C4-2B (cell line): ENCODE measurements around the gene NLRP12.
A peak's percentile ranks its signal among the peaks of the same experiment; 100 is the strongest.

Experiments
- H3K27ac ChIP-seq: fragments of 450-650 bp; 2 replicates; pipeline ENCODE4 v1.5.1; 2017
- ZFX ChIP-seq: fragments of 450-650 bp; IDR thresholded peaks from 2 replicates; pipeline ENCODE4 v1.6.1; 2017
- TF ChIP-seq, protein P1 (sequence below): fragments of 450-650 bp; conservative IDR thresholded peaks from 2 replicates; pipeline ENCODE4 v1.5.1; 2017; ENCODE audit warnings: mild to moderate bottlenecking

Gene NLRP12, protein sequence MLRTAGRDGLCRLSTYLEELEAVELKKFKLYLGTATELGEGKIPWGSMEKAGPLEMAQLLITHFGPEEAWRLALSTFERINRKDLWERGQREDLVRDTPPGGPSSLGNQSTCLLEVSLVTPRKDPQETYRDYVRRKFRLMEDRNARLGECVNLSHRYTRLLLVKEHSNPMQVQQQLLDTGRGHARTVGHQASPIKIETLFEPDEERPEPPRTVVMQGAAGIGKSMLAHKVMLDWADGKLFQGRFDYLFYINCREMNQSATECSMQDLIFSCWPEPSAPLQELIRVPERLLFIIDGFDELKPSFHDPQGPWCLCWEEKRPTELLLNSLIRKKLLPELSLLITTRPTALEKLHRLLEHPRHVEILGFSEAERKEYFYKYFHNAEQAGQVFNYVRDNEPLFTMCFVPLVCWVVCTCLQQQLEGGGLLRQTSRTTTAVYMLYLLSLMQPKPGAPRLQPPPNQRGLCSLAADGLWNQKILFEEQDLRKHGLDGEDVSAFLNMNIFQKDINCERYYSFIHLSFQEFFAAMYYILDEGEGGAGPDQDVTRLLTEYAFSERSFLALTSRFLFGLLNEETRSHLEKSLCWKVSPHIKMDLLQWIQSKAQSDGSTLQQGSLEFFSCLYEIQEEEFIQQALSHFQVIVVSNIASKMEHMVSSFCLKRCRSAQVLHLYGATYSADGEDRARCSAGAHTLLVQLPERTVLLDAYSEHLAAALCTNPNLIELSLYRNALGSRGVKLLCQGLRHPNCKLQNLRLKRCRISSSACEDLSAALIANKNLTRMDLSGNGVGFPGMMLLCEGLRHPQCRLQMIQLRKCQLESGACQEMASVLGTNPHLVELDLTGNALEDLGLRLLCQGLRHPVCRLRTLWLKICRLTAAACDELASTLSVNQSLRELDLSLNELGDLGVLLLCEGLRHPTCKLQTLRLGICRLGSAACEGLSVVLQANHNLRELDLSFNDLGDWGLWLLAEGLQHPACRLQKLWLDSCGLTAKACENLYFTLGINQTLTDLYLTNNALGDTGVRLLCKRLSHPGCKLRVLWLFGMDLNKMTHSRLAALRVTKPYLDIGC

DNA sequence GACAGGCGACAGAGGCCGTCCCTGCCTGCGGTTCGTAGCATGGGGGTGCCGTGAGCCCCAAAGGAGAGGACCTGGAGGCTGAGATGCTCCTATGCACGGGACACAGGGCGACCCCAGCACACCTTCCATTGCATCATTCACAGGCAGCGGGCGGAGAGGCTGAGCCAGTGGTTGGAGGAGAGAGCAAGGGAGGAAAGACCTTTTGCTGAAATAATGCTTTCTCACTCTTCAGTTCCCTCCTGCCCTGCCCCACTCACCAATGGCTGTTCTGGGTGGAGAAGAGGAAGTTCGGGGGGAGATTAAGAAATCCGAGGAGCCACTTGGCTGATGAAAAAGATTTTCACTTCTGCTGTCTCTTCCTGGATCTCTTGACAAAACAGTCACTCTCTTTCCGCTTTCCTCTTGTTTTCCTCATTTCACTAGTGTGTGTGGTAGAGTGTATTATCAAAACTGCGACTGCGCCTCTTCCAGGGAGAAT lies at the start of gene NLRP12:
NLRP12 (minus strand) TSS at position 181 of the 478 bp plus-strand sequence; CDS start at position 41, 140 bp downstream.
- TF ChIP-seq ZFX = no peak
- TF ChIP-seq, protein P1, sequence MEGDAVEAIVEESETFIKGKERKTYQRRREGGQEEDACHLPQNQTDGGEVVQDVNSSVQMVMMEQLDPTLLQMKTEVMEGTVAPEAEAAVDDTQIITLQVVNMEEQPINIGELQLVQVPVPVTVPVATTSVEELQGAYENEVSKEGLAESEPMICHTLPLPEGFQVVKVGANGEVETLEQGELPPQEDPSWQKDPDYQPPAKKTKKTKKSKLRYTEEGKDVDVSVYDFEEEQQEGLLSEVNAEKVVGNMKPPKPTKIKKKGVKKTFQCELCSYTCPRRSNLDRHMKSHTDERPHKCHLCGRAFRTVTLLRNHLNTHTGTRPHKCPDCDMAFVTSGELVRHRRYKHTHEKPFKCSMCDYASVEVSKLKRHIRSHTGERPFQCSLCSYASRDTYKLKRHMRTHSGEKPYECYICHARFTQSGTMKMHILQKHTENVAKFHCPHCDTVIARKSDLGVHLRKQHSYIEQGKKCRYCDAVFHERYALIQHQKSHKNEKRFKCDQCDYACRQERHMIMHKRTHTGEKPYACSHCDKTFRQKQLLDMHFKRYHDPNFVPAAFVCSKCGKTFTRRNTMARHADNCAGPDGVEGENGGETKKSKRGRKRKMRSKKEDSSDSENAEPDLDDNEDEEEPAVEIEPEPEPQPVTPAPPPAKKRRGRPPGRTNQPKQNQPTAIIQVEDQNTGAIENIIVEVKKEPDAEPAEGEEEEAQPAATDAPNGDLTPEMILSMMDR = no peak
- H3K27ac ChIP-seq = no peak within 1 kb of the TSS

DNA sequence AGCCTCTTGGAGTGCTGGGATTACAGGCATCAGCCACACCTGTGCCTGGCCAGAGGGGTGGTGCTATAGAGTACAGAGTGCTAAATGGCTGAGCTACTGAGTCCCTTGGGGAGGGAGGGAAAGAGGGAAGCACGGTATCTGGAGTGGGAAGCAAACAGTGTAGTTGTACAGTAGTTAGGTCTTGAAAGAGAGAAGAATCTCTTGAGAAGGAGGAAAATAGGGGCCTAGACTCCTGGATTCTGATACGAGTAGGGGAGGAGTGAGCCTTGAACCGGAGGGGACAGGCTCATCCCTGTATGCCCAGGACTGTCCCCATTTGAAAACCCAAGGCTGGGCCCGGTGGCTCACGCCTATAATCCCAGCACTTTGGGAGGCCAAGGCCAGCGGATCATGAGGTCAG lies 48.6 kb upstream of the NLRP12 start:
- H3K27ac ChIP-seq = no peak overlapping the region
- TF ChIP-seq ZFX = no peak
- TF ChIP-seq, protein P1 = no peak

DNA sequence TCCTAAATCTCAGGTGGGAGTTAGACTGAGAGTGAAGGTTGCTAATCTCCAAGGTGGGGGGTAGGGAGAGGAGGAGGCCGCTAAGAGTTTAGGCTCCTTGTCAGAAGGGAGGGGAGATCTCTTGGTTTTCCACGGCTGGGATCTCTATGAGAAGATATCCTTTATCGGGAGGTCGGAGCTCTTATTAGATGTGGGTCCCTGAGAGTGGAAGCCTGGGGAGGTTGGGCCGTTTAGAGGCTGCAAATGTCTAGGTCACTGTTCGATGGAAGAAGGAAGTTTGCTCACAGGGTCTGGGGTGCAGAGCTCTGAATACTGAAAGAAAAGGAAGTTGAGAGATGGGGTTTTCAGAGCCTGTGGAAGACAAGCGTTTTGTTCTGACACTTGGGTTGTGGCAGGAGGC lies 47.3 kb upstream of the NLRP12 start:
- no peak overlapping the region for H3K27ac ChIP-seq
- TF ChIP-seq ZFX = no peak
- TF ChIP-seq, protein P1 = no peak

DNA sequence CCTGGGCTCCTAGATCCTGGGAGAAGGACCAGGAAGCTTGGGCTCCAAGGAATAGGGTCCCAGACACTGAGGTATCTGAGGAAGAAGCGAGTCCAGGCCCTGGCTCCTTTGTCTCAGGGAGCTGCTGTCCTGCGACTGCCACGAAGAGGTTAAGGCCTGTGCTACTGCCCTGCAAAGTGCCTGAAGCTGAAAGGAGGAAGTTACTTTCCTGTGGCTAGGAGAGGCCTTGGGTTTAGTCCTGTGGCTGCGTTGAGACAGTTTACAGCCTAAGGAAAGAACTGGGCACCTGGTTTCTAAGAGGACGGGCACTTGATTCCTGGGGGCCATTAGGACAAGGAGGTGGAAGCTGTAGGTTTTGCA lies 46.4 kb upstream of the NLRP12 start:
- peak overlapping the region; percentile 45 for H3K27ac ChIP-seq
- no peak for TF ChIP-seq ZFX
- TF ChIP-seq, protein P1 = no peak

DNA sequence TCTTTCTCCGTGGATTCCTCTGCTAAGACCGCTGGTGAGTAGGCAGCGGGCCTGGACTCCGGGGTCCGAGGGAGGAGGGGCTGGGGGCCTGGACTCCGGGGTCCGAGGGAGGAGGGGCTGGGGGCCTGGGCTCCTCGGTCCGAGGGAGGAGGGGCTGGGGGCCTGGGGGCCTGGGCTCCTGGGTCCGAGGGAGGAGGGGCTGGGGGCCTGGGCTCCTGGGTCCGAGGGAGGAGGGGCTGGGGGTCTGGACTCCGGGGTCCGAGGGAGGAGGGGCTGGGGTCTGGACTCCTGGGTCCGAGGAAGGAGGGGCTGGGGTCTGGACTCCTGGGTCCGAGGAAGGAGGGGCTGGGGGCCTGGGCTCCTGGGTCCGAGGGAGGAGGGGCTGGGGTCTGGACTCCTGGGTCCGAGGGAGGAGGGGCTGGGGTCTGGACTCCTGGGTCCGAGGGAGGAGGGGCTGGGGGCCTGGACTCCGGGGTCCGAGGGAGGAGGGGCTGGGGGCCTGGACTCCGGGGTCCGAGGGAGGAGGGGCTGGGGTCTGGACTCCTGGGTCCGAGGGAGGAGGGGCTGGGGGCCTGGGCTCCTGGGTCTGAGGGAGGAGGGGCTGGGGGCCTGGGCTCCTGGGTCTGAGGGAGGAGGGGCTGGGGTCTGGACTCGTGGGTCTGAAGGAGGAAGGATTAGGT lies 45.8 kb upstream of the NLRP12 start:
- peak overlapping the region; percentile 81 for H3K27ac ChIP-seq

DNA sequence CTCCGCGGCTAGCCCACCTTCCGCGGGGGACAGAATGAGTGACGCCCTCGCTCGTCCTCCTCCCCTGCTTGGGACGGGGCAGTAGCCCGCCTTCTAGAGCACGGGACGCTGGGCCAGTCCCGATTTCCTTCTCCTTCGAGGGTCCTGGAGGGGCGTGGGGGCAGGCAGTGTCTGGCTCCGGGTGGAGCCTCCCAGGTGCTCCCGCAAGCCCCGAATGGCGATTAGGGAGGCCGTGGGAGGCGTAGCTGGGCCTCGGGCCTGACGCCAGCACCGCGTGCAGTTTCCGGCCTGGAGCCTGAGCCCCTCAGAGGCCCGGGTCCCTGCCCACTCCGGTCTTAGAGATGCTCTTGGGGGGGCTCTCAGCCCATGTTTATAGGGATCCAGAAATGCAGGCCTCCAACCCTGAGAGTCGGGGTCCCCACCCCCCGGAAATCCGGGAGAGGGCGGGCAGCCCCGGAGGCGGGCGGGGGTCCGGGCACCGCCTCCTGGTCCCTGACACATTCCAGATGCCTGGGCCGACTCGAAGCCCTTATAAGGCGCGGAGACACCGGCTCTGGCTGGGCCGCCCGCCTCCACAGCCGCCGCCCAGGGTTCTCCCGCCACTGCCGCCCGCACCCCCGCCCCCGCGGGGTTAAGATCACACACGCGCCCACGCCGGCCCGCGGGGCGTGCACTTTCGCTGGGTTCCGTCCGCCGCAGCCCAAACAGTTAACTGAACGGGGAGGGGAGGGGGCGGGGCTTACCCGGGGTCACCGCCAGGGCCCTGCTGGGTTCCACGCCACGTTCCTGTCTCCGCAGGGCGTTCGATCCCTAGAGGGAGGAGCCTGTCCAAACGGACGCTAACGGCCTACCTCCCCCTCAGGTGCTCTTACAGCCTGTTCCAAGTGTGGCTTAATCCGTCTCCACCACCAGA lies 45.0 kb upstream of the NLRP12 start:
- peak overlapping the region; percentile 81 for H3K27ac ChIP-seq
- TF ChIP-seq, protein P1 = no peak
- no peak; the same call in 1 of the 2 replicates for TF ChIP-seq ZFX
